ENCODE measurements around the gene RASL10B. TPM values are rescaled to one million over a fixed set of nuclear protein-coding genes. Genes with fewer than 3 reads are reported as not detected.

RASL10B gene
- total RNA-seq, 1 donor from 2014 or later = 2.6 TPM

DNA sequence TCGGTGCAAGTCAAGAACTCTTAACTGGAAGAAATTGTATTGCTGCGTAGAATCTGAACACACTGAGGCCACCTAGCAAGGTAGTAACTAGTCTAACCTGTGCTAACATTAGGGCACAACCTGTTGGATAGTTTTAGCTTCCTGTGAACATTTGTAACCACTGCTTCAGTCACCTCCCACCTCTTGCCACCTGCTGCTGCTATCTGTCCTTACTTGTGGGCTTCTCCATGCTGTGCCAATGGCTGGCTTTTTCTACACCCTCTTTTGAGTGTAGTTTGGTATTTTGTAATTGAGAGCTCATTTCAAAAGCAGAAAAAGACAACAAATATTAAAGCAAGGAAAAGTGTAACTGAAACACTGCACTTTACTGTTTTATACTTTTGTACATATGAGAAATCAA lies 7.7 kb upstream of the RASL10B start:
- no peak overlapping the region for H3K4me3 ChIP-seq (ENCODE audit: low read depth, low read length)
- DNase-seq (ENCODE audit: low read depth) = no peak
- TF ChIP-seq, protein P1, sequence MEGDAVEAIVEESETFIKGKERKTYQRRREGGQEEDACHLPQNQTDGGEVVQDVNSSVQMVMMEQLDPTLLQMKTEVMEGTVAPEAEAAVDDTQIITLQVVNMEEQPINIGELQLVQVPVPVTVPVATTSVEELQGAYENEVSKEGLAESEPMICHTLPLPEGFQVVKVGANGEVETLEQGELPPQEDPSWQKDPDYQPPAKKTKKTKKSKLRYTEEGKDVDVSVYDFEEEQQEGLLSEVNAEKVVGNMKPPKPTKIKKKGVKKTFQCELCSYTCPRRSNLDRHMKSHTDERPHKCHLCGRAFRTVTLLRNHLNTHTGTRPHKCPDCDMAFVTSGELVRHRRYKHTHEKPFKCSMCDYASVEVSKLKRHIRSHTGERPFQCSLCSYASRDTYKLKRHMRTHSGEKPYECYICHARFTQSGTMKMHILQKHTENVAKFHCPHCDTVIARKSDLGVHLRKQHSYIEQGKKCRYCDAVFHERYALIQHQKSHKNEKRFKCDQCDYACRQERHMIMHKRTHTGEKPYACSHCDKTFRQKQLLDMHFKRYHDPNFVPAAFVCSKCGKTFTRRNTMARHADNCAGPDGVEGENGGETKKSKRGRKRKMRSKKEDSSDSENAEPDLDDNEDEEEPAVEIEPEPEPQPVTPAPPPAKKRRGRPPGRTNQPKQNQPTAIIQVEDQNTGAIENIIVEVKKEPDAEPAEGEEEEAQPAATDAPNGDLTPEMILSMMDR (IDR thresholded peaks at IDR 0.05; ENCODE audit: insufficient read depth, low read length, poor library complexity, severe bottlenecking) = no peak
- no peaks in the 10 kb centered on the region for H3K27me3 ChIP-seq (ENCODE audit: control insufficient read depth, insufficient read depth, low read length)
- H3K36me3 ChIP-seq (ENCODE audit: control insufficient read depth, insufficient read depth, low read length) = no peaks in the 10 kb centered on the region

DNA sequence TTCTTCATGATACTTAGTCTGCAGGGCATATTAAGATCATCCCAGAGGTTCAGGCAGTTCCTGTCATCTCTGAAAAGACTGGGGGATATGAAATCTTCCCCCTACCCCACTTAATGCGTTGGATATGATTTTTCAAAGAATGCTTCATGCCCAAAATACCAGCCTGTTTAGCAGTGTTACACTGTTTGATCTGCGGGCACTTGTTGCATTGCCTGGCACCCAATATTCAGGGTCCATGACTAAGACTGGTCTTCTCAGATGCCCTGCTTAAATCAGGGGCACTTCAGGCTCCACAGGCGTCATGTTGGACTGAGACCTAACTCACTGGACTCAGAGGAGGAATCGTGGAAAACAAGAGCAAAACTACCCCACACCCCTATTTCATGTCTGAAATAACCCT lies 6.4 kb upstream of the RASL10B start:
- TF ChIP-seq, protein P1 (IDR thresholded peaks at IDR 0.05; ENCODE audit: insufficient read depth, low read length, poor library complexity, severe bottlenecking) = no peak
- H3K36me3 ChIP-seq (ENCODE audit: control insufficient read depth, insufficient read depth, low read length) = no peaks in the 10 kb centered on the region
- no peak overlapping the region for H3K4me3 ChIP-seq (ENCODE audit: low read depth, low read length)
- H3K27me3 ChIP-seq (ENCODE audit: control insufficient read depth, insufficient read depth, low read length) = no peaks in the 10 kb centered on the region
- no peak for DNase-seq (ENCODE audit: low read depth)

DNA sequence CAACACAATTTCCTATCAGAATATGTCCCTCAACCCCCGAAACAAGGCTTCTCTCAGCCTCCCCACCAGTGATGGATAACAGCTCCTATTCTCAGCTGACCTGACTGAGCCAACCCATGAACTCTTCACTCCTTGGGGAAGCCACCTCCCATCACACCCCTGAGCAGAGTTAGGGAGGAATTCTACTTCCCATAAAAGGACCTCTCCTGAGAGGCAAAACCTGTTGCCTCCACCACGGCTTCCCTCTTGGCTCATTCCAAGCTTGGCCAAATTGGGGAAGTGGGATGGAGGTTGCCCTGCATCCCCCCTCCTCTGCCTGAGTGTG lies 5.7 kb upstream of the RASL10B start:
- Histone ChIP-seq H3K4me3 (ENCODE audit: low read depth, low read length) (no peak overlapping the region), H3K36me3 (ENCODE audit: control insufficient read depth, insufficient read depth, low read length) (no peaks in the 10 kb centered on the region), H3K27me3 (ENCODE audit: control insufficient read depth, insufficient read depth, low read length) (no peaks in the 10 kb centered on the region)
- no peak for DNase-seq (ENCODE audit: low read depth)
- TF ChIP-seq, protein P1 (IDR thresholded peaks at IDR 0.05; ENCODE audit: insufficient read depth, low read length, poor library complexity, severe bottlenecking) = no peak

DNA sequence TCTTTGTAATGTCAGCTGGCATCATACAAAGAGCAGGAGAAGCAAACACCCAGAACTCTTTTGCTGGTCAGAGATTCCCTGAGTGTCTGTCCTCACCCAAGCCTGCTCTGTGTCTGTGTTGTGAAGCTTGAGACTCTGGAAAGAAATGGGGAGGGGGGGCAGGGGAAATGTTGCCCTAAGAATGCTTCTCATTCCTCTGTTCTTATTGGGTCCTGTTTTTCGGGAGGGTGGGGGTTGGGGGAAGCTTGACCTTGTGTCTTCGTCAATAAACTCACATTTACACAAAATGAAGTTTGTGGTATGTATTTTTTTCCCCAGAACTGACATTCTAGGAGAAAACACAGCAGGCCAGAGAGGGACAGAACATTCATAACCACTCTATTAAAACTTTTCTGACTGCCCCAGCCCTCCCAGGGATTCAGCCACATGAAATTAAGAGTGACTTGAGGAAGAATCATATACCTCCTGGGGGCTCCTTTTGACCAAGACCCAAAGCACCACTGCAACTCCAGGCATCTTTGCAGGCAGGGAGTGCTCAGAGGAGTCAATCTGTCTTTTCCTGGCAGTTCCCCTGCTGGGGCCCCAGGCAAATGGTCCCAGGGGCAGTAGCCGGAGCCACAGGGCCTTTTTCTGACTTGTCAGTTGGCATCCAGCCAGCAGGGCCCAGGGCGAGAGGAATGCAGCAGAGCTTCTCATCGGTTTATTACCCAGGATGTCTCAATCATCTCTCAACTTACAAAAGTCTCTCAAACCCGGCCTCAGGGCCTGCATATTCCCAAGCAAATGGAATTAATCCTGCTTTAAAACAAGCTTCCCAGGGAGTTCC lies 5.1 kb upstream of the RASL10B start:
- H3K27me3 ChIP-seq (ENCODE audit: control insufficient read depth, insufficient read depth, low read length) = no peaks in the 10 kb centered on the region
- H3K36me3 ChIP-seq (ENCODE audit: control insufficient read depth, insufficient read depth, low read length) = no peaks in the 10 kb centered on the region
- DNase-seq (ENCODE audit: low read depth) = peak; percentile 41
- TF ChIP-seq, protein P1 (IDR thresholded peaks at IDR 0.05; ENCODE audit: insufficient read depth, low read length, poor library complexity, severe bottlenecking) = no peak
- H3K4me3 ChIP-seq (ENCODE audit: low read depth, low read length) = no peak overlapping the region

DNA sequence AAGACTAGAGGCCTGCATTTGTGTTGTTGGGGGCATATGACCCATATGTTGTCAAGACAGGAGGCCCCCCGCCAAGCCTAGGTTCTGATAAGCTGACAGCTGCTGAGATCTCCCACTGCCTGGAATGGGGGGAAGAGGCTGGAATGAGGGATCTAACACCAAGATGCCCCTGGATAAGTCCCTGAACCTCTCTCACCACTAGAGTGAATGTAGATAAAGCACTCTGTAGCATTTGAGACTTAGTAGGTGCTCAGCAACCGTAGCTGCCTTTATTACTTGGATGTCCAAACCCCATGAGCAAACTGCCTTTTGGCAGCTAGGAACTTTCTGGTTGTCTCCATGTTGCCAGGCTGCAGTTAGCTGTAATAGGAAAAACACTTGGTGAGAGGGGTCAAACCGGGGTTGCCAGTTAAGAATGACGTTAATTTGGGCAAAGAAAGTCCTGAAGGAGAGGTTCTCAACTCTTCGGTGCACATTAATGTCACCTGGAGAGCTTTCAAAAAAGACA lies 4.4 kb upstream of the RASL10B start:
- Histone ChIP-seq H3K36me3 (ENCODE audit: control insufficient read depth, insufficient read depth, low read length) (no peaks in the 10 kb centered on the region), H3K27me3 (ENCODE audit: control insufficient read depth, insufficient read depth, low read length) (no peaks in the 10 kb centered on the region), H3K4me3 (ENCODE audit: low read depth, low read length) (no peak overlapping the region)
- no peak for DNase-seq (ENCODE audit: low read depth)
- TF ChIP-seq, protein P1 (IDR thresholded peaks at IDR 0.05; ENCODE audit: insufficient read depth, low read length, poor library complexity, severe bottlenecking) = no peak

DNA sequence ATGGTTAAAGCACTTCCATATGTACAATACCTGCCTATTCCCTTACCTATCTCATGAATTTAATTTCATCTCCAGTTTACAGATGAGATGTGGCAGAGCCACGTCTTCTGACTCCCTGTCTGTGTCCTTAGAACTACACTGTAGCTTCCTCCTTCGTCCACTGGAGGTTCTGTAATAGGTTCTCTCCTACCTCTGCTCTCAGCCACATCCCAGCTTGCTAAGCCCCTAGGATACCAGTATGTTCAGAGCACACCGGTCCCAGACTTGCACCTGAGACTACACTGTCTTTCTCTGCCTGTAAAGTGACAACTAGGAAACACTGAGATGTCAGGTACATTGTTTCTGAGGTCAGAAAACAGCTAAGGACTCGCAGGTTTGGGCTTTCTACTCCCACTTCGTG lies 3.8 kb upstream of the RASL10B start:
- Histone ChIP-seq H3K4me3 (ENCODE audit: low read depth, low read length) (no peak overlapping the region), H3K27me3 (ENCODE audit: control insufficient read depth, insufficient read depth, low read length) (no peaks in the 10 kb centered on the region), H3K36me3 (ENCODE audit: control insufficient read depth, insufficient read depth, low read length) (no peaks in the 10 kb centered on the region)
- TF ChIP-seq, protein P1 (IDR thresholded peaks at IDR 0.05; ENCODE audit: insufficient read depth, low read length, poor library complexity, severe bottlenecking) = no peak
- DNase-seq (ENCODE audit: low read depth) = no peak
